HTERT RPE-1 (cell line): ENCODE data around the gene MSTN.
"Not testable (repeated sequence)": the region's sequence is repeated elsewhere in the genome, so short reads cannot be mapped to it uniquely, and the experiment has no call there.

Experiments
- in situ Hi-C: fragments of 300-500 bp; cut with MboI; formaldehyde crosslinking; loops from 4 replicates; pipeline ENCODE4 v1.14.3; 2020; ENCODE audit warnings: low sequenced_read_pairs

The MSTN gene

DNA sequence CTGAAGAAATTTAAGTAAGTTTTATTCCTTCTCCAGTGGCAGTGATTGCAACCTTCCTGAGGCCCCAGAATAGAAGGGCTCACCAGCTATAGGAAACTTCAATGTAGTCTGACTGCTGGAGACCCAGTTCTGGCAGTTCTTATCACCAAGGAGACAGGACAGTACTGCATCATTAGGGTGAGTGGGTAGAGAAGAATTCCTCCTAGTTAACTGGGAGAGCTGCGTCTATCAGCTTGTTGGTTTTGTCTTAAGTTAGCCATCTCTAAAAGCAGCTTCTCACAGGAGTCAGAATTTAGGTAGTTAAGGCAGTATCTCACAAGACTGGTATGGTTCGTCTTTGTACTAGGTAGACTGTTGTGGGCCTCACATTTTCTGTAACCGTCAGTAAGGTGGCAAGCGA lies 3.3 kb upstream of the MSTN start:
- in situ Hi-C loops = no loop called here

DNA sequence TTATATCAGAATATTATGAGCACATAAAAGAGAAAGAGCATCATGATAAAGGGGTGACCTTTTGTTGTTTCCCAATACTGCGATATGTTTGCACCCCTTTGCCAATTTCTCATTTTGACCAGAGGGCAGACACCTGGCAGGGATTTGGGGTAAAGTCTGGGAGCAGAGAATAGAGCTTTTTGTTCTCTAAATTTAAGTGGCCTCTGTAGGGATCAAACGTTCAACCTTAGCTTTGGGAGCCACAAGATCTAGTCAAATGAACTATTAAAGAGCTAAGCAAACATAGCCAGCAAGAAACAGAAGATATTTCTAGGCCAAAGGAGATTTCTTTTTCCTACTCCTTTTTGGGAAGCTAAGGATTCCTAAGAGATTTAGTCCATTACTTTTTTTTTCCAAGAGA lies 1.1 kb upstream of the MSTN start:
- in situ Hi-C loops = no loop called here

DNA sequence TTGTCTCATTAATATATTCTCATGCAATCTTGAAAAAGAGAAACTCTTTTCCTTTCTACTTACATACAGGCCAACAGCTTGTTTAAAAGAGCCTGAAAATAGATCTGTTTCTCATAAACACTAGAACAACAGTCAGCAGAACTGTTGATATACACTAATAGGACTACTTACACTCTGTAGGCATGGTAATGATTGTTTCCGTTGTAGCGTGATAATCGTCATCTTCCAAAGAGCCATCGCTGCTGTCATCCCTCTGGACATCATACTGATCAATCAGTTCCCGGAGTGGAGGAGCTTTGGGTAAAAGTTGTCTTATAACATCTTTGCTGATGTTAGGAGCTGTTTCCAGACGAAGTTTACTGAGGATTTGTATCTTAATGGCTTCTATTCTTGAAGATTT lies 476 bp downstream of the MSTN start:
- in situ Hi-C loops = no loop called here

DNA sequence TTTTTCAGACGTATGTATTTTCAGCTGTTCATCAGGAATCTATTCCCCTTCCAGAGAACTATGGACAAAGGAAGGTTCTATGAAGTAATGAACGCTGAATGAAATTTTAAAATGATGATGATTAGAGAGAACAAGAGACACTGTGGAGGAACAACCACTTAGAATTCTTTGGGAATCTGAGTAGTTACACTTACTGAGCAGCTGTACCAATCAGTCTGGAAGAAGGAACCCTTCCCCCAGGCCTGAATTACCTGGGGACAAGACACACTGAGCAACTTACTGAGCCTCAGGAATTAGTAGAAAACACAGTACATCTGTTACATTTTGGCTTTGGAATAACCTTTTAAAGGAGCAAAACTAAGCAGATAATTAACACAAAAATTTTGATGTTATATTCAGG lies 1.9 kb downstream of the MSTN start:
- in situ Hi-C loops = no loop called here

DNA sequence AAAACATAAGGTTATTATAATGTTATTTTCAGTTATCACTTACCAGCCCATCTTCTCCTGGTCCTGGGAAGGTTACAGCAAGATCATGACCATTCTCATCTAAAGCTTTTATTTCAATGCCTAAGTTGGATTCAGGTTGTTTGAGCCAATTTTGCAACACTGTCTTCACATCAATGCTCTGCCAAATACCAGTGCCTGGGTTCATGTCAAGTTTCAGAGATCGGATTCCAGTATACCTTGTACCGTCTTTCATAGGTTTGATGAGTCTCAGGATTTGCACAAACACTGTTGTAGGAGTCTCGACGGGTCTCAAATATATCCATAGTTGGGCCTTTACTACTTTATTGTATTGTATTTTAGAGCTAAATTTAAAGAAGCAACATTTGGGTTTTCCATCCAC lies 2.5 kb downstream of the MSTN start:
- in situ Hi-C loops = no loop called here

DNA sequence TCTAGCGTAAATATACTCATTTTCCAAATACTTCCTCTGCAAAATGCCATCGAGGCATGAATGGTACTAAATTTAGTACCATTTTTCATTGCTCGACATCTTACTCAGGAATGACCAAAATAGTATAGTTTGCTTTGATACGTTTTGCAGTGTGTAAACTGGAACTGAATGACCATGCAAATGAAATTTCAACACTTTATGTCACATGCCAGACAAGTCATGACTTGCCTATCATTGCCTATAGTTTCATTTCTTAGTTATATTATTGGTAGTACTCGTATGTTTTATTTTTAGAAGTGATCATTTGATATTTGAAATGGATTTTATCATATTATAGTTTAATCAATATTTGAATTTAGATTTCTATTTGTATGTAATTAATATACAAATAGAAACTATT lies 9.1 kb downstream of the MSTN start:
- in situ Hi-C loops = no loop called here

DNA sequence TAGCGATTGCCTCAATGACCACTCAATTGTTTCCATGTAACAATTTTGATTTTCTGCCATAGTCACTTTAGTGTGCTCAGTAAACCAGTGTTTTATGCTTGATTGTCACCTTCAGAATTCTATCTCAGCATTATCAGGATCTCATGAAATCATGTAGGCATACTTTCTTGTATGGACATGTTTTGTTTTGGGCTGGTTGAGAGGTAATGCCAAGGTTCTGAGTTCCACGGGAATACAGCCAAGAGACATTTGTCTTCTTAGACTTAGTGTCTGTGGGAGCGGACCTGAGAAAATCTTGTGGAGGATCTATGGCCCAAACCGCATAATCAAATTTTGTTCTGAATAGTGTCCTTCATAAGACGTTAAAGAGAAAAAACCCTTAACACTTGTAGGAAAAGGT lies 10.2 kb downstream of the MSTN start:
- in situ Hi-C loops = no loop called here

DNA sequence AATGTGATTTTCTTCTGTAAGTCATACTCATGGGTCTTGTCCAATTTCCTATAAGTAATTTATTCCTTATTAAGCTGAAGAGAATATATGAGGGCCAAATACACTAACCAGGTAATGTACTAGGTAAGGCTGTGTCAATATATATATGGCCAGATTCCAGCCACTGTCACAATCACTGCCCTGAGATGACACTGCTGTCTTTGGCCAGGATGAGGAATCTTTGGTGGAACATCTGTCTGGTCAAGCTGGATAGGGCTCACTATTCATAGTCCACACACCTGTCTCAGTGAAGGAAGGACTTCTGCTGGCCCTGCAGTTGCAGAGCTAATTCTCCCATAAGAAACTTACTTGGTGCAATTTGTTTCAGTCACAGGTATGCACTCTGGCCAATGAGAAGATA lies 11.3 kb downstream of the MSTN start:
- in situ Hi-C loops = no loop called here

DNA sequence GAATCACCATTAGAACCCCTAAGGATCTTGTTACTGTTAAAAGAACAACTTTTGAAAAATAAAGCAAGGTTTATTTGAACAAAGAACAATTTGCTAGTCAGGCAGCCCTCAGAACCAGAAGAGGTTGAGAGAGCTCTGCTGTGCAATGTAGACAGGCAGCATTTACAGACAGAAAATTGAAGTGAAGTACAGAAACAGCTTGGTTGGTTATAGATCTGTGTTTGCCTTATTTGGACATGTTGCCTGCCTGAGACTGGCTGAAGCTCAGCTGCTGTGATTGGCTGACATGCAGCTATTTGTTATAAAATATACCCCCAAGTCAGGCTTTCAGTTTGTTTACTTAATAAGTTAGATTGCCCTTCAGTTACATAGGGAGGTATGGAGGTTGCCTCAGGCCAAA lies 12.5 kb downstream of the MSTN start:
- in situ Hi-C loops = no loop called here

DNA sequence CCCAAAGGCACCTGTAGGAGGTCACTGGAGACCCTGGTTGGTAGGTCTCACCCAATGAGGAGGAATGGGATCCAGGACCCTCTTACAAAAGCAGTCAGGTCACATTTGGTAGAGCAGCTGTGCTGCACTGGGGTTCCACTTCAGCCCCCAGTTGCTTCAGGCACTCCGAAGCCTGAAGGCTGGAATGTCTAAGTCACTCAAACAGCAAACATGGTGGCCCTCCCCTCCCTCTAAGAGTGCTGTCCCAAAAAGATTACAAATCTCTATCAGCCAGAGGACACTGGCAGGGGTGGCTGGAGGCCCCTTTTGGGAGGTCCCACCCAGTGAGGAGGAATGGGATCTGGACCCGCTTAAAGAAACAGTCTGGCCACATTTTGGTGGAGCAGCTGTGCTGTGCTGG lies 17.7 kb downstream of the MSTN start:
- in situ Hi-C loops = no loop called here

DNA sequence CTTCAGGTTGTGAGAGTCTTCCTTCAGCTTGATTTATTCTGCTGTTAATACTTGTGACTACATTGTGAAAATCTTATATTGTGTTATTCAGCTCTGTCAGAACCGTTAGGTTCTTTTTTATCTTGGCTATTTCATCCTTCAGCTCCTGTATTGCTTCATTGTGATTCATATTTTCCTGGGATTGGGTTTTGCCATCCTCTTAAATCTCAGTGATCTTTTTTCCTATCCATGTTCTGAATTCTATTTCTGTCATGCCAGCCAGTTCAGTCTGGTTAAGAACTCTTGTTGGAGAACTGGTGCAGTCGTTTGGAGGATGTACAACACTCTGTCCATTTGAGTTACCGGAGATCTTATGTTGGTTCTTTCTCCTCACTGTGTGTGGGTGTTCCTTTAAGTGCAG lies 19.1 kb downstream of the MSTN start:
- in situ Hi-C loops = no loop called here

DNA sequence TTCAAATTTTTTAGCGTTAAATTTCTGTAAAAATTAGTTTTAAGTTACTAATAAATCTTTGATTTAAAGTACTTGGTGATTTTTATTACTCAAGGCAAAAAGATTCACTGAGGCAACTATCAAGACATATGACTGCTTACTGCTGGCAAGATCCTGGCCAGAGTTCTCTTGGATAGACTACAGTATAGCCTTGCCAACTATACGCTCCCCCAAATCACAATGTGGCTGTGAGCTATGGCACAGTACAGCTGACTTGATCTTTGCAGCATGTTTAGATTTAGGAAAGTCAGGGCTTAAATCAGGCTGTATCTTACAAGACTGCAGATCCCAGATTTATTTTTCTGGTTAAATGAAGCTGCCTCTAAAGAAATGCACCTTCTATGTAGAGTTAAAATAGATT lies 26.5 kb downstream of the MSTN start:
- in situ Hi-C loops = no loop called here

DNA sequence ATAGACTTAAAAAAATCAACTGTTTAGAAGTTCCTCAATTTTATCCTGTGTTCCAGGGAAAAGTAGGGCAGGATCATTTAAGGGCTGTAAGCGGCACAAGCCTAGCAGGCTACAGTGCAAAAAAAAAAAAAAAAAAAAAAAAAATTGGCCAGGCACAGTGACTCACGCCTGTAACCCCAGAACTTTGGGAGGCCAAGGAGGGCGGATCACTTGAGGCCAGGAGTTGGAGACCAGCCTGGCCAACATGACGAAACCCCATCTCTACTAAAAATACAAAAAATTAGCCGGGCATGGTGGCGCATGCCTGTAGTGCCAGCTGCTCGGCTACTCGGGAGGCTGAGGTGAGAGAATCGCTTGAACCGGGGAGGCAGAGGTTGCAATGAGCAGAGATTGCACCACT lies 28.1 kb downstream of the MSTN start:
- in situ Hi-C loops = not testable (repeated sequence)

DNA sequence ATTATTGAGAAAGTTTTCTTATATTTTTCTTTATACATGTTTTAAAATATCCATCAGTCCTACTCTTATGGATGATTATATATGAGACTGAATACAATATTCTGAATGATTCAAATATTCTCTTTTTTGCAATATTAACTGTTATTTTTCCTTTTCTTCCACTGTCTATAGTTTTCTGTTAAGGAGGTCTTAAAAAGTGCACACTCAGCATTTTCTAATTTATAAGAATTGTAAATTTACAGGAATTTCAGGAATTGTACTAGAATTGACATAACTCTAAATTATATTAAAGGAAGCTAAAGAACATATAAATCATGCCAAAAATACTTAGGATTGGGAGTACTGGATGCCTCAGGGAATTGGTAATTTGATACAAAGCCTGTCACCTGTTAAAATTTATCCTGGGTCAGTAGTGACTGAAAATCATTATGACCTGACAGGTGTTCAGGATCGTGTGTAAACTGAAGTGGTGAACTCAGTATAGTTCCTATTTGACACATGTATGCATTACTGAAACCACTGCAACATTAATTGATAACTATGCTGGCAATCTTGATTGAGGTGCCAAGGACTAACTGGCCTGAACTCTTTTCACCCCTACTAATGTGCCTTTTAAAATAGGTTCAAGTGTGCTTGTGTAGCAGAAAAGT lies 30.4 kb downstream of the MSTN start:
- in situ Hi-C loops = no loop called here

DNA sequence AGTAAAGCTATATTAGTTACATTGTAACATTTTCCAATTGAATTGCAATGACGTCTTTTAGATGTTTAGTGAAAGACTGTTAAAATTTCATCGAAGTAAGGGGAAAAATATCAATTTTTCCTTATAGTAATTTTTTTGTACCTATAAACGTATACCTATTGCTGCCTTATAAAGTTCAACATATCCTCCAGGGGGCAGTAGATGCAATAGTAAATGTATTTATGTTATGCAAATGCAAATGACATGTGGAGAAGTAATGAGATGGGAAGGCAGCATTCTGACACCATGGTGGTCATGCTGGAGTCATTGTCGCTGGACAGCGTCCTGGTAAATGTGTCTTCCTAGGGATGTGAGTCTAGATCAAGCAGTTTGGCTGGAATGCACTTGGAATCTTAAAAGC lies 38.7 kb downstream of the MSTN start:
- in situ Hi-C loops = no loop called here

DNA sequence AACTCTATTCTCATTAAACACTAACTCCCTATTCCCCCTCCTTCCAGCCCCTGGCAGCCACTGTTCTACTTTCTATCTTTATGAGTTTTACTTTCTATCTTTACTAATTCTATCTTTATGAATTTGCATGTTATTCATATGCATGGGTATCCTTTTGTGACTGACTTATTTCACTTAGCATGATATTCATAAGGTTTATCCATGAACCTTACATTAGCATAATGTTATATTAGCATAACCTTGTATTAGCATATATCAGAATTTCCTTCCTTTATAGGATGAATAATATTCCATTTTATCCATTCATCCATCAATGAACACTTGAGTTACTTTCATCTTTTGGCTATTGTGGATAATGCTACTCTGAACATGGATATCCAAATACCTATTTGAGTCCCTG lies 41.8 kb downstream of the MSTN start:
- in situ Hi-C loops = no loop called here

DNA sequence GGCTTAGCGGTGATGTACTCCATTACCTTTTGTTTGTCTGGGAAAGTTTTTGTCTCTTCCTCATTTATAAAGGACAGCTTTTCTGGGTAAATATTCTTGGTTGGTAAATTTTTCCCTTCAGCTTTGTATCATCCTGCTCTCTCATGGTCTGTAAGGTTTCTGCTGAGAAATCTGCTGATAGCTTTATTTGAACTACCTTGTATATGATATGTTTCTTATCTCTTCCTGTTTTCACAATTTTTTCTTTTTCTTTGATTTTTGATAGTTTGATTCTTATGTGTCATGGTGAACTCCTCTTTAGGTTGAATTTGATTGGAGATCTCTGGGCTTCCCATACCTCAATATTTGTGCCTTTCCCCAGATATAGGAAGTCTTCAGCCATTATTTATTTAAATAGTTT lies 44.7 kb downstream of the MSTN start:
- in situ Hi-C loops = no loop called here

DNA sequence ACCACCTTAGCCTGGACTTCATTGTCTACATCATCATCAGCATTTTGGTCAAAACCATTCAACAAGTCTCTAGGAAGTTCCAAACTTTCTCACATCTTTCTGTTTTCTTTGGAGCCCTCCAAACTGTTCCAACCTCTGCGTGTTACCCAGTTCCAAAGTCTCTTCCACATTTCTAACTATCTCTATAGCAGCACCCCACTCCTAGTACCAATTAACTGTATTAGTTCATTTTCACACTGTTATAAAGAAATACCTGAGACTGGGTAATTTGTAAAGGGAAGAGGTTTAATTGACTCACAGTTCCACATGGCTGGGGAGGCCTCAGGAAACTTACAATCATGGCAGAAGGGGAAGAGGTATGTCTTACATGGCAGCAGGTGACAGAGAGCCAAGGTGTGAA lies 46.6 kb downstream of the MSTN start:
- in situ Hi-C loops = not testable (repeated sequence)
